Astrocyte (in vitro differentiated cells and primary cell): ENCODE results near the gene PSMG3. TPM values are rescaled to one million over a fixed set of nuclear protein-coding genes. Genes with fewer than 3 reads are reported as not detected.

ENCODE experiments used
- DNase-seq: peaks from one replicate; pipeline ENCODE4 v3.0.0-alpha.2; 2010; ENCODE audit warnings: low read depth
- FAIRE-seq: peaks from 2 replicates; lab custom pipeline; 2011; peaks lifted over from hg19 to GRCh38; lab: Jason Lieb, UNC
- H2AFZ ChIP-seq: 2 replicates; pipeline ENCODE4 v1.6.0; 2012; ENCODE audit warnings: low read depth, low read length, inconsistent platforms
- H3K27ac ChIP-seq: 2 replicates; pipeline ENCODE4 v1.5.1; 2011; ENCODE audit warnings: low read depth, low read length, inconsistent platforms
- H3K27me3 ChIP-seq: 2 replicates; pipeline ENCODE4 v1.6.0; 2011; ENCODE audit warnings: low read length, inconsistent platforms; ENCODE audit not compliant: insufficient read depth
- H3K36me3 ChIP-seq: 2 replicates; pipeline ENCODE4 v1.5.1; 2011; ENCODE audit warnings: low read length, inconsistent platforms; ENCODE audit not compliant: insufficient read depth
- H3K4me1 ChIP-seq: 2 replicates; pipeline ENCODE4 v1.5.1; 2011; ENCODE audit warnings: low read length, inconsistent platforms; ENCODE audit not compliant: insufficient read depth
- H3K4me2 ChIP-seq: 2 replicates; pipeline ENCODE4 v1.6.0; 2012; ENCODE audit warnings: low read length, inconsistent platforms
- H3K4me3 ChIP-seq: 2 replicates; pipeline ENCODE4 v1.5.1; 2011; ENCODE audit warnings: low read depth, mild to moderate bottlenecking, low read length, inconsistent platforms; ENCODE audit not compliant: insufficient read depth
- H3K79me2 ChIP-seq: 2 replicates; pipeline ENCODE4 v1.6.0; 2012; ENCODE audit warnings: mild to moderate bottlenecking, low read length, inconsistent platforms; ENCODE audit not compliant: insufficient read depth
- H3K9ac ChIP-seq: 2 replicates; pipeline ENCODE4 v1.6.0; 2012; ENCODE audit warnings: mild to moderate bottlenecking, low read length, inconsistent platforms
- H3K9me3 ChIP-seq: 2 replicates; pipeline ENCODE4 v1.5.1; 2012; ENCODE audit warnings: low read depth, mild to moderate bottlenecking, low read length, inconsistent platforms; ENCODE audit not compliant: insufficient read depth
- H4K20me1 ChIP-seq: 2 replicates; pipeline ENCODE4 v1.6.0; 2012; ENCODE audit warnings: low read length, inconsistent platforms; ENCODE audit not compliant: insufficient read depth
- H3K27ac Mint-ChIP-seq: one replicate; pipeline ENCODE4 v1.8.0; 2021; ENCODE audit warnings: mild to moderate bottlenecking, mixed read lengths; ENCODE audit not compliant: unreplicated experiment
- H3K27me3 Mint-ChIP-seq: one replicate; pipeline ENCODE4 v1.8.0; 2021; ENCODE audit warnings: low read depth, mixed read lengths; ENCODE audit not compliant: unreplicated experiment
- H3K36me3 Mint-ChIP-seq: one replicate; pipeline ENCODE4 v1.8.0; 2021; ENCODE audit warnings: low read depth, mixed read lengths; ENCODE audit not compliant: unreplicated experiment
- H3K4me1 Mint-ChIP-seq: one replicate; pipeline ENCODE4 v1.8.0; 2021; ENCODE audit warnings: low read depth, mixed read lengths; ENCODE audit not compliant: unreplicated experiment
- H3K4me3 Mint-ChIP-seq: one replicate; pipeline ENCODE4 v1.8.0; 2021; ENCODE audit warnings: mild to moderate bottlenecking, moderate library complexity, mixed read lengths; ENCODE audit not compliant: unreplicated experiment
- H3K9me3 Mint-ChIP-seq: one replicate; pipeline ENCODE4 v1.8.0; 2021; ENCODE audit warnings: mild to moderate bottlenecking, mixed read lengths; ENCODE audit not compliant: unreplicated experiment
- CTCF ChIP-seq: IDR thresholded peaks from 2 replicates; pipeline ENCODE4 v1.5.1; 2011; ENCODE audit warnings: low read depth, mild to moderate bottlenecking, inconsistent platforms, low read length, moderate library complexity; ENCODE audit not compliant: insufficient read depth
- EZH2 ChIP-seq: IDR thresholded peaks from 2 replicates; pipeline ENCODE4 v1.6.1; 2012; ENCODE audit warnings: mild to moderate bottlenecking, low read length, inconsistent platforms; ENCODE audit not compliant: insufficient read depth
- total RNA-seq: library from RNA; stranded (reverse); gene quantifications from 2 replicates; pipeline ENCODE4 v1.2.1, GENCODE V29; 2021

Gene PSMG3
- total RNA-seq, 1 donor from 2014 or later = 30.3 TPM

DNA sequence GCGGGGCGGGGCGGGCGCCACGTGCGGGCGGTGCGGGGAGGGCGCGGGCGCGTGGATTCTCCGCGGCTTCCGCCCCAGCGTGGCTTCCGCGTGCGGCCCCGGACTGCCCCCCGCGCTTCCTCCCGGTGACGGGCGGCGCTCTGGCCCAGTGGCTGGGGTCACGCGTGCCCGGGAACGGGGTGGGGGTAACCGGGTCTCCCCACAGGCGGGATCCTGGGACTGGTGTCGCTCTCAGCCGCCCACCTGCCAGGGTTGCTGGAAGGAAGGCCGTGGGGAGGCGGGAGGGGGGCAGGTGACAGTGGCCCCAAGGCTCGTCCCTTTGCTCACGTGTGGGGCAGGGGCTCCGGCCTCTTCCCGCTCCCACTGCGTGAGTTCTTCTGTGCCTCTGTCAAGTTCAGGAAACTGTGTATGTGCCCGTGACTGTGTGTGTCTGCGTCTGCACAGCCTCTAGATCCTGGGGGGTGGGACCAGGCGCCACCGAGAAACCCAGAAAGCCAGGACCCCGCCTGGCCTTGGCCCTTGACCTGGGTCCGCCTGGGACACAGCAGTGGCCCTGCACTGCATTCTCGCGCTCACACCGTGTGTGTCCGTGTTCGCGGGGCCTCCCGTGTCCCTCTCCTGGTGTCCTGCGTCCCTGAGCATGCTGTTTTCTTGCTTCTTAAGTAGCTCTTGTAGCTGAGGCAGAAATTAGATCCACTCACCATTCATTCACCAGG, 38.4 kb downstream of the PSMG3 start:
- Histone ChIP-seq H2AFZ (no peak overlapping the region), H3K27me3 (peaks cover 6% of the 10 kb centered on the region), H3K9ac (peak overlapping the region; percentile 88), H3K4me3 (peak overlapping the region; percentile 80), H4K20me1 (peaks cover 21% of the 10 kb centered on the region), H3K4me2 (peak overlapping the region; percentile 83), H3K27ac (peak overlapping the region; percentile 97), H3K4me1 (peaks cover 43% of the 10 kb centered on the region), H3K36me3 (no peaks in the 10 kb centered on the region), H3K9me3 (no peaks in the 10 kb centered on the region), H3K79me2 (peaks cover 43% of the 10 kb centered on the region)
- Mint-ChIP-seq H3K4me3 (peak overlapping the region; percentile 90), H3K36me3 (peaks cover 1% of the 10 kb centered on the region), H3K4me1 (peaks cover 25% of the 10 kb centered on the region), H3K27ac (peak overlapping the region; percentile 77), H3K9me3 (no peaks in the 10 kb centered on the region), H3K27me3 (peaks cover 5% of the 10 kb centered on the region)
- FAIRE-seq = no peak
- DNase-seq = no peak
- TF ChIP-seq CTCF = no peak
- no peak for TF ChIP-seq EZH2

GRCh38 chr7:1530946-1531262, 38.9 kb downstream of the PSMG3 start:
- H3K36me3 ChIP-seq = no peaks in the 10 kb centered on the region
- no peaks in the 10 kb centered on the region for H3K36me3 Mint-ChIP-seq
- H3K4me1 ChIP-seq = peaks cover 38% of the 10 kb centered on the region
- DNase-seq (no peak), FAIRE-seq (no peak)
- H3K9me3 Mint-ChIP-seq = no peaks in the 10 kb centered on the region
- no peak for TF ChIP-seq EZH2
- TF ChIP-seq CTCF = no peak
- H3K27me3 ChIP-seq = peaks cover 8% of the 10 kb centered on the region
- H3K4me3 ChIP-seq = peak overlapping the region; percentile 80
- H3K27ac ChIP-seq = peak overlapping the region; percentile 97
- peaks cover 22% of the 10 kb centered on the region for H3K4me1 Mint-ChIP-seq
- no peak overlapping the region for H2AFZ ChIP-seq
- H4K20me1 ChIP-seq = peaks cover 21% of the 10 kb centered on the region
- H3K9me3 ChIP-seq = no peaks in the 10 kb centered on the region
- peaks cover 5% of the 10 kb centered on the region for H3K27me3 Mint-ChIP-seq
- H3K4me3 Mint-ChIP-seq = no peak overlapping the region
- peaks cover 38% of the 10 kb centered on the region for H3K79me2 ChIP-seq
- H3K4me2 ChIP-seq = peak overlapping the region; percentile 83
- H3K9ac ChIP-seq = peak overlapping the region; percentile 88
- no peak overlapping the region for H3K27ac Mint-ChIP-seq
